NCI-H2107 (cell line): ENCODE data around the gene RABGAP1L.
"Not testable (repeated sequence)": the region's sequence is repeated elsewhere in the genome, so short reads cannot be mapped to it uniquely, and the experiment has no call there.

ENCODE experiments used
- DNase-seq: peaks from one replicate; lab custom pipeline; 2025; lab: John Stamatoyannopoulos, UW

RABGAP1L gene

GRCh38 chr1:174445351-174445750 lies 286.0 kb downstream of the RABGAP1L start:
- no peak for DNase-seq

GRCh38 chr1:174445817-174446216 lies 286.5 kb downstream of the RABGAP1L start:
- DNase-seq = no peak

- DNase-seq = no peak
Measured at GRCh38 chr1:174447866-174448530, 288.7 kb downstream of the RABGAP1L start, which contains the start of gene GPR52. Gene GPR52 (plus strand): TSS chr1:174447964. CDS start chr1:174448112, 148 bp downstream.

GRCh38 chr1:174448531-174448883 lies 289.2 kb downstream of the RABGAP1L start:
- DNase-seq = no peak

- no peak for DNase-seq
Measured at GRCh38 chr1:174448974-174449373, 289.7 kb downstream of the RABGAP1L start.

- DNase-seq = no peak
Measured at GRCh38 chr1:174451408-174451807, 292.1 kb downstream of the RABGAP1L start.

- DNase-seq = no peak
Measured at GRCh38 chr1:174465855-174466254, 306.5 kb downstream of the RABGAP1L start.

- no peak for DNase-seq
Measured at GRCh38 chr1:174466607-174467006, 307.3 kb downstream of the RABGAP1L start.

- DNase-seq = no peak
Measured at GRCh38 chr1:174469052-174469451, 309.7 kb downstream of the RABGAP1L start.

GRCh38 chr1:174469687-174470086 lies 310.4 kb downstream of the RABGAP1L start:
- DNase-seq = no peak

- DNase-seq = no peak
Measured at GRCh38 chr1:174479281-174479680, 320.0 kb downstream of the RABGAP1L start.

- no peak for DNase-seq
Measured at GRCh38 chr1:174480324-174480723, 321.0 kb downstream of the RABGAP1L start.

- no peak for DNase-seq
Measured at GRCh38 chr1:174491606-174492005, 332.3 kb downstream of the RABGAP1L start.

GRCh38 chr1:174497478-174497877 lies 338.2 kb downstream of the RABGAP1L start:
- DNase-seq = no peak

GRCh38 chr1:174516755-174517154 lies 357.4 kb downstream of the RABGAP1L start:
- not testable (repeated sequence) for DNase-seq

GRCh38 chr1:174519844-174520243 lies 360.5 kb downstream of the RABGAP1L start:
- DNase-seq = no peak

GRCh38 chr1:174531751-174532150 lies 372.4 kb downstream of the RABGAP1L start:
- DNase-seq = no peak

- DNase-seq = no peak
Measured at GRCh38 chr1:174534789-174535188, 375.5 kb downstream of the RABGAP1L start.

GRCh38 chr1:174535207-174535606 lies 375.9 kb downstream of the RABGAP1L start:
- DNase-seq = no peak

- not testable (repeated sequence) for DNase-seq
Measured at GRCh38 chr1:174543421-174543820, 384.1 kb downstream of the RABGAP1L start.

- DNase-seq = no peak
Measured at GRCh38 chr1:174550296-174550695, 391.0 kb downstream of the RABGAP1L start.

GRCh38 chr1:174556392-174556791 lies 397.1 kb downstream of the RABGAP1L start:
- no peak for DNase-seq

GRCh38 chr1:174568551-174568950 lies 409.2 kb downstream of the RABGAP1L start:
- no peak for DNase-seq

- DNase-seq = no peak
Measured at GRCh38 chr1:174569240-174569639, 409.9 kb downstream of the RABGAP1L start.
